HepG2 (cell line): ENCODE measurements around the gene PRRT2. TPM values are rescaled to one million over a fixed set of nuclear protein-coding genes. Genes with fewer than 3 reads are reported as not detected.

Experiments
- ATF1 ChIP-seq: IDR thresholded peaks from 2 replicates; pipeline ENCODE4 v1.6.1; 2016; ENCODE audit warnings: mild to moderate bottlenecking, control low read depth
- CBX5 ChIP-seq: sonication (generic); formaldehyde crosslinking; IDR thresholded peaks from 2 replicates; pipeline ENCODE4 v1.4.0; 2020; ENCODE audit warnings: missing genetic modification reagents, borderline replicate concordance
- FOXM1 ChIP-seq: sonication (generic); formaldehyde crosslinking; IDR thresholded peaks from 2 replicates; pipeline ENCODE4 v1.5.0; 2020; ENCODE audit warnings: missing genetic modification reagents
- IRF1 ChIP-seq: sonication (generic); formaldehyde crosslinking; IDR thresholded peaks from 2 replicates; pipeline ENCODE4 v1.4.0; 2020; ENCODE audit warnings: low read depth, mild to moderate bottlenecking, missing genetic modification reagents
- MIER2 ChIP-seq: IDR thresholded peaks from 2 replicates; pipeline ENCODE4 v1.6.1; 2016; ENCODE audit warnings: missing biosample characterization, missing genetic modification reagents
- MLXIP ChIP-seq: sonication (generic); formaldehyde crosslinking; IDR thresholded peaks from 2 replicates; pipeline ENCODE4 v1.9.0; 2021; ENCODE audit warnings: missing genetic modification reagents, borderline replicate concordance
- MTA1 ChIP-seq: sonication (generic); formaldehyde crosslinking; IDR thresholded peaks from 2 replicates; pipeline ENCODE4 v1.4.0; 2020; ENCODE audit warnings: missing genetic modification reagents, mild to moderate bottlenecking, borderline replicate concordance
- NFE2 ChIP-seq: sonication (generic); formaldehyde crosslinking; IDR thresholded peaks from 2 replicates; pipeline ENCODE4 v1.4.0; 2020; ENCODE audit warnings: missing genetic modification reagents
- SAFB2 ChIP-seq: sonication (generic); formaldehyde crosslinking; IDR thresholded peaks from 2 replicates; pipeline ENCODE4 v1.5.1; 2020; ENCODE audit warnings: missing genetic modification reagents, low read depth, mild to moderate bottlenecking, borderline replicate concordance
- TEAD3 ChIP-seq: optimal IDR thresholded peaks from 2 replicates; pipeline ENCODE3; 2016; ENCODE audit warnings: borderline replicate concordance
- ZBTB1 ChIP-seq: sonication (generic); formaldehyde crosslinking; IDR thresholded peaks from 2 replicates; pipeline ENCODE4 v1.4.0; 2020; ENCODE audit warnings: missing genetic modification reagents, borderline replicate concordance
- ZNF503 ChIP-seq: sonication (generic); formaldehyde crosslinking; IDR thresholded peaks from 2 replicates; pipeline ENCODE4 v1.4.0; 2020; ENCODE audit warnings: missing genetic modification reagents
- ZNF512 ChIP-seq: sonication (generic); formaldehyde crosslinking; IDR thresholded peaks from 2 replicates; pipeline ENCODE4 v1.4.0; 2020; ENCODE audit warnings: mild to moderate bottlenecking, missing genetic modification reagents
- ZNF513 ChIP-seq: sonication (generic); formaldehyde crosslinking; conservative IDR thresholded peaks from 2 replicates; pipeline ENCODE4 v1.5.0; 2020; ENCODE audit warnings: missing genetic modification reagents
- ZNF761 ChIP-seq: sonication (generic); formaldehyde crosslinking; conservative IDR thresholded peaks from 2 replicates; pipeline ENCODE4 v1.4.0; 2020; ENCODE audit warnings: mild to moderate bottlenecking, missing genetic modification reagents
- ZNF776 ChIP-seq: sonication (generic); formaldehyde crosslinking; IDR thresholded peaks from 2 replicates; pipeline ENCODE4 v1.4.0; 2020; ENCODE audit warnings: mild to moderate bottlenecking, missing genetic modification reagents
- ZNF781 ChIP-seq: sonication (generic); formaldehyde crosslinking; IDR thresholded peaks from 2 replicates; pipeline ENCODE4 v1.5.1; 2020; ENCODE audit warnings: borderline replicate concordance, mild to moderate bottlenecking, missing genetic modification reagents; ENCODE audit errors: not compliant biosample characterization
- ZSCAN21 ChIP-seq: sonication (generic); formaldehyde crosslinking; IDR thresholded peaks from 2 replicates; pipeline ENCODE4 v1.8.0; 2022; ENCODE audit warnings: mild to moderate bottlenecking, missing genetic modification reagents, moderate library complexity, borderline replicate concordance
- polyA plus RNA-seq, 8 experiments: library from polyadenylated mRNA; depleted of rRNA in 3 of 8; stranded (reverse) in 7 of 8; unstranded in 1 of 8; fragments of >200 nt; fragmentation: Illumina TruSeq in 4 of 8; extraction: Trizol in 4 of 8; gene quantifications; 2 replicates each; pipeline versions ENCODE4 v1.2.1 to v1.2.3, GENCODE V29; 2011 to 2016; ENCODE audit warnings: low read depth in 4 of 8, missing spikeins in 1 of 8, mixed read lengths in 1 of 8; ENCODE audit not compliant: insufficient read depth in 1 of 8
- total RNA-seq, 5 experiments: library from RNA; depleted of rRNA; stranded (reverse); fragments of >200 nt; fragmentation: Illumina TruSeq; extraction: Trizol; gene quantifications; 2 replicates each; pipeline ENCODE4 v1.2.3, GENCODE V29; 2016; ENCODE audit warnings: low read depth in 1 of 5

Gene PRRT2
- total and polyA plus RNA-seq, 2 of the 13 experiments (the other 11 are each of a cell fraction or from before 2014, with no cell fraction given): 0.51 to 1.1 TPM

- TF ChIP-seq ZNF503 (CRISPR knock-in tag) (peak; percentile 96), ZNF776 (CRISPR knock-in tag) (no peak; the same call in 1 of the 2 replicates), CBX5 (CRISPR knock-in tag) (peak; percentile 75; the same call in 1 of the 2 replicates), ZNF781 (CRISPR knock-in tag) (no peak), MLXIP (CRISPR knock-in tag) (no peak), ZBTB1 (no peak), TEAD3 (CRISPR knock-in tag) (peak; percentile 84), MTA1 (peak; percentile 100), ZNF513 (CRISPR knock-in tag) (no peak), ZNF512 (CRISPR knock-in tag) (0 out of 2 replicates have a peak, but pooled peaks have one; percentile 51), SAFB2 (CRISPR knock-in tag) (no peak; the same call in 1 of the 2 replicates), IRF1 (CRISPR knock-in tag) (no peak), ZSCAN21 (peak; percentile 78; the same call in 1 of the 2 replicates), ATF1 (peak; percentile 63), MIER2 (CRISPR knock-in tag) (peak; percentile 84), ZNF761 (CRISPR knock-in tag) (peak; percentile 77; the same call in 1 of the 2 replicates), FOXM1 (CRISPR knock-in tag) (no peak; the same call in 1 of the 2 replicates), NFE2 (CRISPR knock-in tag) (no peak)
Observed at GRCh38 chr16:29765167-29766032, 46.6 kb upstream of the PRRT2 start (continued).
